Suprapubic skin (tissue), 3 donors: ENCODE measurements around the gene AMBRA1.

Experiments used
- CTCF ChIP-seq, 2 donors: fragments of 200-600 bp in 1 of 2; fragments of 450-650 bp in 1 of 2; sonication (generic) in 1 of 2; IDR thresholded peaks; one replicate each; pipeline ENCODE4 v1.5.1; 2016 to 2019; ENCODE audit warnings: antibody characterized with exemption in 2 of 2, mild to moderate bottlenecking in 1 of 2, moderate library complexity in 1 of 2
- POLR2A ChIP-seq, 2 donors: fragments of 450-650 bp; IDR thresholded peaks; one replicate each; pipeline ENCODE4 v1.6.1; 2017; ENCODE audit warnings: antibody characterized with exemption in 2 of 2, mild to moderate bottlenecking in 2 of 2, moderate library complexity in 2 of 2

- TF ChIP-seq POLR2A (IDR thresholded peaks at IDR 0.05) (no peak), CTCF (IDR thresholded peaks at IDR 0.05) (no peak)
Measured at GRCh38 chr11:46601129-46601528, 7.3 kb upstream of the AMBRA1 start.
